Vagina (tissue), 2 donors: ENCODE data around the gene NCKAP5L. TPM values are rescaled to one million over a fixed set of nuclear protein-coding genes. Genes with fewer than 3 reads are reported as not detected.

Source experiments
- DNase-seq, 2 donors: peaks; one replicate each; pipeline ENCODE4 v3.0.0-alpha.2; 2017; ENCODE audit errors: extremely low spot score in 2 of 2
- H3K27ac ChIP-seq: fragments of 200-600 bp; sonication (generic); one replicate; pipeline ENCODE4 v1.5.1; 2019
- H3K27me3 ChIP-seq: fragments of 200-600 bp; sonication (generic); one replicate; pipeline ENCODE4 v1.5.1; 2019
- H3K36me3 ChIP-seq, 2 donors: fragments of 200-600 bp; sonication (generic); one replicate each; pipeline ENCODE4 v1.5.1; 2017 to 2019
- H3K4me1 ChIP-seq: fragments of 200-600 bp; sonication (generic); one replicate; pipeline ENCODE4 v1.5.1; 2019
- H3K4me3 ChIP-seq, 2 donors: fragments of 200-600 bp; sonication (generic); 1 replicate in 1 of 2; 2 replicates in 1 of 2; pipeline ENCODE4 v1.5.1; 2016 to 2019
- H3K9me3 ChIP-seq: fragments of 200-600 bp; sonication (generic); one replicate; pipeline ENCODE4 v1.5.1; 2019
- POLR2A ChIP-seq, 2 donors: fragments of 450-650 bp; IDR thresholded peaks; one replicate each; pipeline ENCODE4 v1.6.1; 2017; ENCODE audit warnings: antibody characterized with exemption in 2 of 2, mild to moderate bottlenecking in 2 of 2, moderate library complexity in 2 of 2
- POLR2AphosphoS5 ChIP-seq, 2 donors: sonication (generic); formaldehyde crosslinking; IDR thresholded peaks; one replicate each; pipeline ENCODE4 v1.9.0; 2017; ENCODE audit warnings: antibody characterized with exemption in 2 of 2, mild to moderate bottlenecking in 2 of 2, low read depth in 1 of 2; ENCODE audit not compliant: insufficient read depth in 1 of 2
- intact Hi-C: fragments of 100-400 bp; cut with DNase I; formaldehyde crosslinking; loops from one replicate; pipeline ENCODE4 v1.15.1; 2023
- total RNA-seq: library from RNA; depleted of rRNA; stranded (reverse); fragments of >200 nt; gene quantifications from one replicate; pipeline ENCODE4 v1.2.3, GENCODE V29; 2016
- TF ChIP-seq, protein P1 (sequence below), 3 experiments: fragments of 450-650 bp in 2 of 3; fragments of 200-600 bp in 1 of 3; sonication (generic) in 1 of 3; IDR thresholded peaks; one replicate each; pipeline ENCODE4 v1.5.1; 2017 to 2019; ENCODE audit warnings: antibody characterized with exemption in 3 of 3, mild to moderate bottlenecking in 2 of 3, moderate library complexity in 2 of 3

Gene NCKAP5L
- total RNA-seq, 1 donor from 2014 or later, result 15.7 TPM

- no peak overlapping the region for H3K27ac ChIP-seq
- no peaks in the 10 kb centered on the region for H3K27me3 ChIP-seq
- no peaks in the 10 kb centered on the region for H3K36me3 ChIP-seq
- H3K4me1 ChIP-seq, result peaks cover 20% of the 10 kb centered on the region
- no peak for DNase-seq
- no peaks in the 10 kb centered on the region for H3K9me3 ChIP-seq
- intact Hi-C loops, result no loop called here
- TF ChIP-seq POLR2A (IDR thresholded peaks at IDR 0.05) (no peak), POLR2AphosphoS5 (IDR thresholded peaks at IDR 0.05; ENCODE audit: insufficient read depth in 1 of 2, low read depth in 1 of 2) (no peak)
- TF ChIP-seq, protein P1, sequence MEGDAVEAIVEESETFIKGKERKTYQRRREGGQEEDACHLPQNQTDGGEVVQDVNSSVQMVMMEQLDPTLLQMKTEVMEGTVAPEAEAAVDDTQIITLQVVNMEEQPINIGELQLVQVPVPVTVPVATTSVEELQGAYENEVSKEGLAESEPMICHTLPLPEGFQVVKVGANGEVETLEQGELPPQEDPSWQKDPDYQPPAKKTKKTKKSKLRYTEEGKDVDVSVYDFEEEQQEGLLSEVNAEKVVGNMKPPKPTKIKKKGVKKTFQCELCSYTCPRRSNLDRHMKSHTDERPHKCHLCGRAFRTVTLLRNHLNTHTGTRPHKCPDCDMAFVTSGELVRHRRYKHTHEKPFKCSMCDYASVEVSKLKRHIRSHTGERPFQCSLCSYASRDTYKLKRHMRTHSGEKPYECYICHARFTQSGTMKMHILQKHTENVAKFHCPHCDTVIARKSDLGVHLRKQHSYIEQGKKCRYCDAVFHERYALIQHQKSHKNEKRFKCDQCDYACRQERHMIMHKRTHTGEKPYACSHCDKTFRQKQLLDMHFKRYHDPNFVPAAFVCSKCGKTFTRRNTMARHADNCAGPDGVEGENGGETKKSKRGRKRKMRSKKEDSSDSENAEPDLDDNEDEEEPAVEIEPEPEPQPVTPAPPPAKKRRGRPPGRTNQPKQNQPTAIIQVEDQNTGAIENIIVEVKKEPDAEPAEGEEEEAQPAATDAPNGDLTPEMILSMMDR (IDR thresholded peaks at IDR 0.05), result no peak
- no peak overlapping the region for H3K4me3 ChIP-seq
These were observed 16.2 kb downstream of the NCKAP5L start for GRCh38 chr12:49811961-49812401.

DNA sequence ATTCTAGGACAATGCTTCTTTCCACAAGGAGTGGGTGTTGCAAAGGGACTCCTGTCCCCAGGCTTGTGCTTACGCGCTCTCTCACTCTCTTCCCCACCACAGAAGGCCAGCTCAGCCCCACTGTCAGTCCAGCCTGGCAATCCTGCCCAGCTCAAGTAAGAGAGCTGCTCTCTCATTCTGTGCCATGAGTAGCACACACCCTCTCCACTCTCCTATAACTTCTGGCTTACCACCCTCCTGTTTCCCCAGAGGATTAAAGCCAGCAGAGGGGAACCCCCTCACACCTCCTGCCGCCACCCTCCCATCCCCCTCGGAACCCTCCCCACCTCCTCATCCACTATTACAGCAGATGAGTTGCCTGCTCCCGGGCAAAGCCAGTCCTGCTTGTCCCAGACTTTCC is 17.1 kb downstream of the NCKAP5L start:
- intact Hi-C loops, result no loop called here
- no peak for DNase-seq
- H3K4me3 ChIP-seq, result no peak overlapping the region
- peaks cover 20% of the 10 kb centered on the region for H3K4me1 ChIP-seq
- no peaks in the 10 kb centered on the region for H3K36me3 ChIP-seq
- TF ChIP-seq POLR2A (IDR thresholded peaks at IDR 0.05) (no peak), POLR2AphosphoS5 (IDR thresholded peaks at IDR 0.05; ENCODE audit: insufficient read depth in 1 of 2, low read depth in 1 of 2) (no peak)
- TF ChIP-seq, protein P1 (IDR thresholded peaks at IDR 0.05), result no peak
- no peak overlapping the region for H3K27ac ChIP-seq
- H3K27me3 ChIP-seq, result no peaks in the 10 kb centered on the region
- no peaks in the 10 kb centered on the region for H3K9me3 ChIP-seq

- Histone ChIP-seq H3K4me3 (no peak overlapping the region), H3K27me3 (no peaks in the 10 kb centered on the region), H3K36me3 (peaks cover 0 to 9% of the 10 kb centered on the region in 2 donors), H3K4me1 (peaks cover 20% of the 10 kb centered on the region), H3K27ac (peak overlapping the region; percentile 67), H3K9me3 (no peaks in the 10 kb centered on the region)
- no peak for TF ChIP-seq POLR2AphosphoS5 (IDR thresholded peaks at IDR 0.05; ENCODE audit: insufficient read depth in 1 of 2, low read depth in 1 of 2)
- TF ChIP-seq, protein P1 (IDR thresholded peaks at IDR 0.05), result no peak
- TF ChIP-seq POLR2A (IDR thresholded peaks at IDR 0.05), result no peak
- no peak for DNase-seq
- intact Hi-C loops, result no loop called here
These were observed 18.3 kb downstream of the NCKAP5L start for GRCh38 chr12:49809906-49810389.

DNA sequence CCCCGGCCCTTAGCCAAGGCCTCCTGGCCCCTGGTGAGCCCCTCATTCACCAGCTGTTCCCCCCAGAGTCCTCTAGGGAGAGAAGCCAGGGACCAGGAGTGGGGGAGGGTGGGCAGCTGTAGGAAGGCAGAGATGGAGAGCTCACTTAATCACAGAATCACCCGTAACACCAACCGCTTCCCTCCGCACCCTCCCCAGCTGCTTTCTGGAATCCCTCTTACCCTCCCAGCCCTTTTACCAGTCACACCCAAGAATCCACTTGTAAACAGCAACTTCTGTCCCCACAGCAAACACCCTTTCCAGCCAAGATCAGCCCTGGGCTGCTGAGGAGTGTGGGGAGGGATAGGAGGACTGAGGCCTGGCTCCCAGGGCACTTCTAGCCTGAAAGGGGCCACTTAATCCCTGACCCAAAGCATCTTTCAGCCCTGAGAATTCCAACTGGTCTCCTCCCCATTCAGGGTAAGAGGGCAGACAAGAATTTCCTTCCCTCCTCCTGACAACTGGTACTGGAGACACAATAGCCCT is 18.8 kb downstream of the NCKAP5L start:
- intact Hi-C loops, result no loop called here
- no peak for TF ChIP-seq POLR2AphosphoS5 (IDR thresholded peaks at IDR 0.05; ENCODE audit: insufficient read depth in 1 of 2, low read depth in 1 of 2)
- no peak for TF ChIP-seq POLR2A (IDR thresholded peaks at IDR 0.05)
- Histone ChIP-seq H3K27ac (peak overlapping the region; percentile 67), H3K4me3 (no peak overlapping the region), H3K27me3 (no peaks in the 10 kb centered on the region), H3K9me3 (no peaks in the 10 kb centered on the region), H3K36me3 (peaks cover 0 to 12% of the 10 kb centered on the region in 2 donors), H3K4me1 (peaks cover 20% of the 10 kb centered on the region)
- no peak for DNase-seq

GRCh38 chr12:49808686-49809380 is 19.4 kb downstream of the NCKAP5L start:
- no peak overlapping the region for H3K4me3 ChIP-seq
- intact Hi-C loops, result no loop called here
- DNase-seq, result no peak
- TF ChIP-seq, protein P1 (IDR thresholded peaks at IDR 0.05), result no peak
- TF ChIP-seq POLR2A (IDR thresholded peaks at IDR 0.05) (no peak), POLR2AphosphoS5 (IDR thresholded peaks at IDR 0.05; ENCODE audit: insufficient read depth in 1 of 2, low read depth in 1 of 2) (no peak)
- H3K36me3 ChIP-seq, result peaks cover 0 to 19% of the 10 kb centered on the region in 2 donors
- peaks cover 20% of the 10 kb centered on the region for H3K4me1 ChIP-seq
- H3K9me3 ChIP-seq, result no peaks in the 10 kb centered on the region
- H3K27me3 ChIP-seq, result no peaks in the 10 kb centered on the region
- H3K27ac ChIP-seq, result peak overlapping the region; percentile 67
